Measurements from ENCODE around the gene PCP4. TPM values are rescaled to one million over a fixed set of nuclear protein-coding genes. Genes with fewer than 3 reads are reported as not detected.

Gene PCP4
- total RNA-seq, 1 donor from 2014 or later = 20.3 TPM

DNA sequence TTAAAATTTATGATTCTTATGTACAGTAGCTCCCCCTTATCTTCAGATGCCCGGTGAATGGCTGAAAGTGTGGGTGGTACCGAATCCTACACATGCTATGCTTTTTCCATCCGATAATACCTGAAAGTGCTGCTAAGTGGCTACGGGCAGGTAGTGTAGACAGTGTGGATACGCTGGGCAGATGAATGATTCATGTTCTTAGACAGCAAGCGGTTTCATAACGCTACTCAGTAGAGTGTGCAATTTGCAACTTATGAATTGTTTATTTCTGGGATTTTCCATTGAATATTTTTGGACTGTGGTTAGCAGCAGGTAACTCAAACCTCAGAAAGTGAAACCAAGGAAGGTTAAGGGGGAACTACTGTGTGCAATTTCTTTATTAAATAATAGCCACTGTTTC is 7.5 kb downstream of the PCP4 start:
- peaks cover 3% of the 10 kb centered on the region for H3K36me3 Mint-ChIP-seq
- no peak overlapping the region for H3K4me3 Mint-ChIP-seq
- peaks cover 11% of the 10 kb centered on the region for H3K4me1 Mint-ChIP-seq (ENCODE audit: unreplicated experiment)
- no peaks in the 10 kb centered on the region for H3K27me3 Mint-ChIP-seq
- TF ChIP-seq, protein P1, sequence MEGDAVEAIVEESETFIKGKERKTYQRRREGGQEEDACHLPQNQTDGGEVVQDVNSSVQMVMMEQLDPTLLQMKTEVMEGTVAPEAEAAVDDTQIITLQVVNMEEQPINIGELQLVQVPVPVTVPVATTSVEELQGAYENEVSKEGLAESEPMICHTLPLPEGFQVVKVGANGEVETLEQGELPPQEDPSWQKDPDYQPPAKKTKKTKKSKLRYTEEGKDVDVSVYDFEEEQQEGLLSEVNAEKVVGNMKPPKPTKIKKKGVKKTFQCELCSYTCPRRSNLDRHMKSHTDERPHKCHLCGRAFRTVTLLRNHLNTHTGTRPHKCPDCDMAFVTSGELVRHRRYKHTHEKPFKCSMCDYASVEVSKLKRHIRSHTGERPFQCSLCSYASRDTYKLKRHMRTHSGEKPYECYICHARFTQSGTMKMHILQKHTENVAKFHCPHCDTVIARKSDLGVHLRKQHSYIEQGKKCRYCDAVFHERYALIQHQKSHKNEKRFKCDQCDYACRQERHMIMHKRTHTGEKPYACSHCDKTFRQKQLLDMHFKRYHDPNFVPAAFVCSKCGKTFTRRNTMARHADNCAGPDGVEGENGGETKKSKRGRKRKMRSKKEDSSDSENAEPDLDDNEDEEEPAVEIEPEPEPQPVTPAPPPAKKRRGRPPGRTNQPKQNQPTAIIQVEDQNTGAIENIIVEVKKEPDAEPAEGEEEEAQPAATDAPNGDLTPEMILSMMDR (conservative IDR thresholded peaks at IDR 0.05) = no peak
- H3K9me3 Mint-ChIP-seq = no peaks in the 10 kb centered on the region
- DNase-seq (ENCODE audit: extremely low spot score, unreplicated experiment) = no peak
- no peak overlapping the region for H3K27ac Mint-ChIP-seq

DNA sequence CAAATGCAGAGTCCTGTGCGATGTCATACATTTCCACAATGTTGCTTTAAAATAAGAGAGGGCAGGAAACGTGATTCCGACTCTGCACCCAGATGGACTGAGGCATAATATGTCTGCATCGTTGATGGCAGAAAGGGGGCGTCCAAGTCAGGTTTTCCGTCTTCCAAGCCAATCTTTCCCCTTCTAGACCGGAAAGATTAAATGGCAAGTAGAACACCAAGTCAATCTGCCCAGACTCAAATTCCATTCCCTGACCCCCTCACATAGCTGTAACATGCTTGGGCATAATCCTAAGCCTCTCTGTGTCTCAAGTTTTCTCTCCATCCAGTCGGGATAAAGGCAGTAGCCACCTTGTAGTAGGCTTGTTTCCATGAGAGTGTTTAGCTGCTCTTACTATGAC is 14.4 kb downstream of the PCP4 start:
- no peak overlapping the region for H3K27ac Mint-ChIP-seq
- peaks cover 8% of the 10 kb centered on the region for H3K4me1 Mint-ChIP-seq (ENCODE audit: unreplicated experiment)
- TF ChIP-seq, protein P1 (conservative IDR thresholded peaks at IDR 0.05) = no peak
- no peaks in the 10 kb centered on the region for H3K9me3 Mint-ChIP-seq
- no peak overlapping the region for H3K4me3 Mint-ChIP-seq
- no peak for DNase-seq (ENCODE audit: extremely low spot score, unreplicated experiment)
- no peaks in the 10 kb centered on the region for H3K36me3 Mint-ChIP-seq
- H3K27me3 Mint-ChIP-seq = no peaks in the 10 kb centered on the region

DNA sequence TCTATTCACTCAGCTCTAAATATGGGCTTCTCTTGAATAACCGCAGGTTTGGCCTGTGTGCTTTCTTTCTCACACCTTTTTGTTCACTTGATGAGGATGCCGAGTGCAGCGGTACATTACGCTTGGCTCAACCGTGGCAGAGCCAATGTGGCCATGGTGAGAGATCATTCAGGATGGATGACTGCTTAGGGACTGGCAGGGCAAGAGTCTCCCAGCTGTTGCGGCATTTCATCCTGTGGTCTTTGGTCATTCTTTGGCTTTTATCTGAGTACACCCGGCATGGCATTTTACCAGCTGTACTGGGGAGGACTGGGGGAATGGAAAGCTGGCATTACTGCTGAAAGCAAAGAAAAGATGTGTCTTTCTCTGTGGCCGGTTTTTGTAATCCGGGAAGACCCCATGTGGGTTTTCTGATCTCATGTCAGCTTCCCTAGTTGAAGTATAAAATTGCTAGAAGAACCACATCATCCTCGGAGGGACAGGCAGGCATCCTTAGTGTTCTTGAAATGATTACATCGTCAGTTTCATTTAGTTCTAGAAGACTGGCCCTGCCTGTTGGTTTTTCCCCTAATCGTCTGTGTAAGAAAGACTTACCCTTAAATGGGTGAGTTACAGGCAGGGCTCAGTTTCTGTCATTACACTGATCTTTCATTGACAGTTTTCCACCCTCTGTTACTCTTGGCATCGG is 15.1 kb downstream of the PCP4 start:
- no peaks in the 10 kb centered on the region for H3K36me3 Mint-ChIP-seq
- TF ChIP-seq, protein P1 (conservative IDR thresholded peaks at IDR 0.05) = no peak
- no peak overlapping the region for H3K4me3 Mint-ChIP-seq
- H3K27ac Mint-ChIP-seq = no peak overlapping the region
- no peaks in the 10 kb centered on the region for H3K27me3 Mint-ChIP-seq
- no peaks in the 10 kb centered on the region for H3K9me3 Mint-ChIP-seq
- H3K4me1 Mint-ChIP-seq (ENCODE audit: unreplicated experiment) = peaks cover 8% of the 10 kb centered on the region
- DNase-seq (ENCODE audit: extremely low spot score, unreplicated experiment) = no peak

DNA sequence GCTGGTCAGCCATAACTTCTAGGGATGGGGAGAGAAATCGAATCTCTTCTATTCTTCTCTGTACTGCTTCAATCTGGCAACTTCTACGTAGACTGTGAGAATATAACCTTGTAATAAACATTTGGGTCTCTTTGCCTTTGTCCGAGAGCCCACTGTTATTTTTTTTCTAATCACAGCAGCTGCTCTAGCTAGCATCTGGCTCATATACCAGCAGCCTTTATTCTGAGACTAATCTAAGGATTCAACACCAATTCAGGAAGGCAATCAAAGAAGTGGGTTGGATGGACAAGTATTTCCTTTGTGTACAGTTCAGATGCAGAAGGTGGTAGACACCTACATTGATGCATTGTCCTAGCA is 15.6 kb downstream of the PCP4 start:
- H3K9me3 Mint-ChIP-seq = no peaks in the 10 kb centered on the region
- DNase-seq (ENCODE audit: extremely low spot score, unreplicated experiment) = no peak
- no peaks in the 10 kb centered on the region for H3K36me3 Mint-ChIP-seq
- no peak overlapping the region for H3K27ac Mint-ChIP-seq
- H3K27me3 Mint-ChIP-seq = no peaks in the 10 kb centered on the region
- TF ChIP-seq, protein P1 (conservative IDR thresholded peaks at IDR 0.05) = no peak
- peaks cover 8% of the 10 kb centered on the region for H3K4me1 Mint-ChIP-seq (ENCODE audit: unreplicated experiment)
- H3K4me3 Mint-ChIP-seq = no peak overlapping the region

DNA sequence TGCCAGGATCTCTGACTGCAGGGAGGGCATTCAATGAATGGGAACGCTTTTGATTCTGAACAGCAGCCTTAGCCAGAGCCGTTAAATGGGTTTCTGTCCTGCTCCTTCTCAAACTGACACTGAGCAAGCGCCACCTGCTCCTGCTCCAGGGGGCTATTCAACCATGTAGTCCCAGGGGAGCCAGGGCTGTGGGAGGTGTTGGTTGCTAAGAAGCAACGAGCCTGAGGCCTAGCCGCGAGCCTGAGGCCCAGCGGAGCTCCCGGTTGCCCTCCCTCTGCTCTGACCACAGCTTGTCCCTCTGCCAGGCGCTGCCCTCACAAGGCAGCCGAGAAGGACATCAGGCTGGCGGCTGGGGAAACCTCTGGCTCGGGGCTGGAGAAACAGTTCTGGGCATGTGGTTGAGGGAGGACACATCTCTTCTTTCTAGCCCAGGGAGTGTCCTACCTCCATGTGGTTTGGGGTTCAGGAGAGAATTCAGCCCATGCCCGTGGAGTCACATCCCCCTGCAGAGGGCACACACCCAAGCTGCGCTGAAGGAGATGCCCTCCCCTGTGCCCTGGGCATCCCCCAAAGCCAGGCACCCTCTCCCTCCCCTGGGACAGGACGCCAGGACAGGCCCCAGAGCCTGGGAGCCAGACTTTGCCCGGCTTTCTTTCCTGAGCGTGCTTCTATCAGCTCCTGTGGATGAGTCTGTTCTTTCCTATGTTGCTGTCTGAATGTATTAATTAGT is 18.0 kb downstream of the PCP4 start:
- DNase-seq (ENCODE audit: extremely low spot score, unreplicated experiment) = no peak
- TF ChIP-seq, protein P1 (conservative IDR thresholded peaks at IDR 0.05) = no peak
- Mint-ChIP-seq H3K27ac (no peak overlapping the region), H3K9me3 (peaks cover 3% of the 10 kb centered on the region), H3K27me3 (no peaks in the 10 kb centered on the region), H3K4me1 (ENCODE audit: unreplicated experiment) (peaks cover 8% of the 10 kb centered on the region), H3K36me3 (no peaks in the 10 kb centered on the region), H3K4me3 (no peak overlapping the region)
